Measurements from ENCODE around the gene CYP2D6.
"Not testable (repeated sequence)": the region's sequence is repeated elsewhere in the genome, so short reads cannot be mapped to it uniquely, and the experiment has no call there.

CYP2D6 gene

GRCh38 chr22:42156598-42156997, 26.0 kb upstream of the CYP2D6 start:
- DNase-seq: no peak

- no peak for DNase-seq
These were observed 25.5 kb upstream of the CYP2D6 start for GRCh38 chr22:42156121-42156520.

GRCh38 chr22:42155053-42155543, 24.5 kb upstream of the CYP2D6 start:
- DNase-seq: no peak

DNA sequence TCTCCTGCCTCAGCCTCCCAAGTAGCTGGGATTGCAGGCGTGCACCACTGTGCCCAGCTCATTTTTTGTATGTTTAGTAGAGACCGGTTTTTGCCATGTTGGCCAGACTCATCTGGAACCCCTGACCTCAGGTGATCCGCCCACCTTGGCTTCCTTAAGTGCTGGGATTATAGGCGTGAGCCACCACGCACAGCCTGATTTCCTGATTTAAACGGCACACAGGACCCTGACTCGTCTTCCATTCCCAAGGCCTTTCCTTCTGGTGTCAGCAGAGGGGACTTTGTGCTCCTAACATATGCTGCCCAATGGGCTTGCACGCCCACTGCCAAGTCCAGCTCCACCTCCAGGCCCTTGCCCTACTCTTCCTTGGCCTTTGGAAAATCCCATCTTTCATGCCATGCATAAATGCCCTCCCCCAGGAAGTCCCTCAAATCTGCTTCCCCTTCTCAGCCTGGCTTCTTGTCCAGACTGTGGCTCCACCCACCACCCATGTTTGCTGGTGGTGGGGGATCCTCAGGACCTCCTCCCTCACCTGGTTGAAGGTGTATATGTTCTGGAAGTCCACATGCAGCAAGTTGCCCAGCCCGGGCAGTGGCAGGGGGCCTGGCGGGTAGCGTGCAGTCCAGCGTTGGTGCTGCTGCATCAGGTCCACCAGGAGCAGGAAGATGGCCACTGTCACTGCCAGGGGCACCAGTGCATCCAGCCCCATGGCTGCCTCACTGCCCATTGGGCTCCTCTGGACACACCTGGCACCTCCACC, 23.9 kb upstream of the CYP2D6 start:
- DNase-seq: no peak

- no peak for DNase-seq
These were observed 22.2 kb upstream of the CYP2D6 start for GRCh38 chr22:42152661-42153270.

DNA sequence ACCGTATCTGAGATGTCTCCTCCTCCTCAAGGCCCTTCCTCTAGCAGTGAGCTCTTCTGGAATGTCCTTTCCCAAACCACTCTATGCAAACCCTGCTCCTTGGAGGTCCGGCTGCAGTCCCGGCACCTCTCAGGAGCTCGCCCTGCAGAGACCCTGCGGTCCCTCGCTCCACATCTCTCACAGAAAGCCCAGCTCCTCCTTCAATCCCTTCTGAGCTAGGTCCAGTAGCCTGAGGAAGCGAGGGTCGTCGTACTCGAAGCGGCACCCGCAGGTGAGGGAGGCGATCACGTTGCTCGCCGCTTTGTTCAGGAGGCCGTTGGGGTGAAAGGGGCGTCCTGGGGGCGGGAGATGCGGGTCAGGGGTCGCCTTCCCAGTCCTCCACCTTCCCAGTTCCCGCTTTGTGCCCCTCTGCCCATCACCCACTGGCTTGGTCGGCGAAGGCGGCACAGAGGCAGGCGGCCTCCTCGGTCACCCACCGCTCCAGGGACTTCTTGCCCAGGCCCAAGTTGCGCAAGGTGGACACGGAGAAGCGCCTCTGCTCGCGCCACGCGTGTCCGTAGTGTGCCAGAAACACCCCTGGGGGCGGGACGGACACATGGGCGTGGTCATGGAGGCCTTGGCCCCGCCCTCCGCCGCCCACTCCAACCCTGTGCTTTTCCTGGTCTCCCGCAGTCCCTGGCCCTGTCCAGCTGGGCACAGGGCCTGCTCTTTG, 21.5 kb upstream of the CYP2D6 start:
- no peak for DNase-seq

GRCh38 chr22:42150727-42151590, 20.3 kb upstream of the CYP2D6 start:
- no peak for DNase-seq

- DNase-seq: not testable (repeated sequence)
These were observed 19.2 kb upstream of the CYP2D6 start for GRCh38 chr22:42149798-42150197.

DNA sequence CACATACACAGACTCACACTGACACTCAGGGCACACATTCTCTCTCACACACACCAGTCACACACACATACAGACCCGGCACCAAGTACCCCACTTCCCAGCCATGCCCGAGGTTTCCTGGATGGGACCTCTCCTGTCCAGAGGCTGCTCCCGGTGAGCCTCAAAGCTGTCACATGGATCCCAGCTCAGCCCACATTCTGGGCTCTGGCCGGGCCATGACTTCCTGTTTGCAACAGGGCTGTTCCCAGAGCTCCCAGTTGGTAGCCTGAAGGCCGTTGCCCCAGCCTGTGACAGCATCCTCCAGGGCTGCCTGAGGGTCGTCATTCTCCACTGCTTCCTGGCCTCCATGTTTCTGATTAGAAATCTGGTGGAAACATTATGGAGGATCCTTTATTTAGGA, 14.6 kb upstream of the CYP2D6 start:
- DNase-seq: no peak

- DNase-seq: not testable (repeated sequence)
These were observed 13.5 kb upstream of the CYP2D6 start for GRCh38 chr22:42143859-42144822.

DNA sequence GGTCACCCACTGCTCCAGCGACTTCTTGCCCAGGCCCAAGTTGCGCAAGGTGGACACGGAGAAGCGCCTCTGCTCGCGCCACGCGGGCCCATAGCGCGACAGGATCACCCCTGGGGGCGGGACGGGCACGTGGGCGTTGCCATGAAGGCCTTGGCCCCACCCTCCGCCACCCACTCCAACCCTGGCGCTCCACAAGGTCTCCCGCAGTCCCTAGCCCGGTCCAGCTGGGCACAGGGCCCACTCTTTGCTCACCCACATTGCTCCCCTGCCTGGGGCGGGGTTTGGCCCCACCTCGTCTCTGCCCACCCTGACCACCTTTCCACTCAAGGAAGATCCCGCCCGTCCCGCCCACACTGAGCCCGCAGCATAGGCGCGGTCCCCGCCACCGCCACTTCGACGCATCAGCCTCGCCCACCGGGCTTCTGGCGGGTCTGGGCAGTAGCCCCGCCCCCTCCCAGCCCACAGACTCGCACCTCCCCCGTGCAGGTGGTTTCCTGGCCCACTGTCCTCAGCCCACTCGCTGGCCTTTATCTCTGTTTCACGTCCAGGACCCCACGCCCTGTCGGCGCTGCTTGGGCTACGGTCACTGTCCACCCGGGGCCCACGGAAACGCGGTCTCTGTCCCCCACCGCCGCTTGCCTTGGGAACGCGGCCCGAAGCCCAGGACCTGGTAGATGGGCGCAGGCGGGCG, 12.3 kb upstream of the CYP2D6 start:
- DNase-seq: no peak

DNA sequence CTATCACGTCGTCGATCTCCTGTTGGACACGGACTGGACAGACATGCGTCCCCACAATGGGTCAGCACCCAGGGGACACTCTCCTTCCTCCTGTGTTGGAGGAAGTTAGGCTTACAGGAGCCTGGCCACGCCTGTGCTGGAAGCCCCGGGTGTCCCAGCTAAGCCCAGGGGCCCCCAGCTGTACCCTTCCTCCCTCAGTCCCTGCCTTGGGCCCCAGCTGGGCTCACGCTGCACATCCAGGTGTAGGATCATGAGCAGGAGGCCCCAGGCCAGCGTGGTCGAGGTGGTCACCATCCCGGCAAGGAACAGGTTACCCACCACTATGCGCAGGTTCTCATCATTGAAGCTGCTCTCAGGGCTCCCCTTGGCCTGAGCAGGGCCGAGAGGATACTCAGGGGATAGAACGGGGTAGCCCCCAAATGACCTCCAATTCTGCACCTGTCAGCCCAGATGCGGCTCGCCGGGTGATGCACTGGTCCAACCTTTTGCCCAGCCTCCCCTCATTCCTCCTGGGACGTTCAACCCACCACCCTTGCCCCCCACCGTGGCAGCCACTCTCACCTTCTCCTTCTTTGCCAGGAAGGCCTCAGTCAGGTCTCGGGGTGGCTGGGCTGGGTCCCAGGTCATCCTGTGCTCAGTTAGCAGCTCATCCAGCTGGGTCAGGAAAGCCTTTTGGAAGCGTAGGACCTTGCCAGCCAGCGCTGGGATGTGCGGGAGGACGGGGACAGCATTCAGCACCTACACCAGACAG, 10.9 kb upstream of the CYP2D6 start:
- DNase-seq: not testable (repeated sequence)

DNA sequence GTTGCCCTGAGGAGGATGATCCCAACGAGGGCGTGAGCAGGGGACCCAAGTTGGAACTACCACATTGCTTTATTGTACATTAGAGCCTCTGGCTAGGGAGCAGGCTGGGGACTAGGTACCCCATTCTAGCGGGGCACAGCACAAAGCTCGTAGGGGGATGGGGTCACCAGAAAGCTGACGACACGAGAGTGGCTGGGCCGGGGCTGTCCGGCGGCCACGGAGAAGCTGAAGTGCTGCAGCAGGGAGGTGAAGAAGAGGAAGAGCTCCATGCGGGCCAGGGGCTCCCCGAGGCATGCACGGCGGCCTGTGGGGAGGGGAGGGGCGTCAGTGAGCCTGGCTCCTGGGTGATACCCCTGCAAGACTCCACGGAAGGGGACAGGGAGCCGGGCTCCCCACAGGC, 9.5 kb upstream of the CYP2D6 start:
- DNase-seq: not testable (repeated sequence)

- not testable (repeated sequence) for DNase-seq
These were observed 8.9 kb upstream of the CYP2D6 start for GRCh38 chr22:42139508-42139907.

GRCh38 chr22:42138972-42139371, 8.4 kb upstream of the CYP2D6 start:
- DNase-seq: no peak

GRCh38 chr22:42138122-42138770, 7.6 kb upstream of the CYP2D6 start:
- no peak for DNase-seq

DNA sequence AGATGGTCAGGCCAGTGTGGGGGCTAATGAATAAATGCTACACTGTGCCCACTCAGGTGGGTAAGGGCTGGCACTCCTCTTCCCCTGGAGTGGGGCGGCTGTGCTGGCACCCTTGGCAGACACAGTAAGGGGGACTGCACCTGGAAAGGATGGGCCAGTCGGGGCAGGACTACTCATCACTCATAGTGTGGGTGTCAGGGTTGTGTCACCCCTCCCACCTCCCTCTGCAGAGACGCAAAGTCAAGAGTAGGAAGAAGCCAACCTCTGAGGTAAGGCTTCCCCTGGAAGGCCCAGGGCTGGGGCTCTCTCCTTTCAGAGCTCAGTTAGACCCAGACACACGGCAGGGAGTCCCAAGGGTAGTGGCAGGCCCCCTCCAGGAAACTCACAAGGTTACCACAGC, 5.1 kb upstream of the CYP2D6 start:
- DNase-seq: not testable (repeated sequence)

GRCh38 chr22:42134100-42135020, 3.8 kb upstream of the CYP2D6 start:
- DNase-seq: no peak

DNA sequence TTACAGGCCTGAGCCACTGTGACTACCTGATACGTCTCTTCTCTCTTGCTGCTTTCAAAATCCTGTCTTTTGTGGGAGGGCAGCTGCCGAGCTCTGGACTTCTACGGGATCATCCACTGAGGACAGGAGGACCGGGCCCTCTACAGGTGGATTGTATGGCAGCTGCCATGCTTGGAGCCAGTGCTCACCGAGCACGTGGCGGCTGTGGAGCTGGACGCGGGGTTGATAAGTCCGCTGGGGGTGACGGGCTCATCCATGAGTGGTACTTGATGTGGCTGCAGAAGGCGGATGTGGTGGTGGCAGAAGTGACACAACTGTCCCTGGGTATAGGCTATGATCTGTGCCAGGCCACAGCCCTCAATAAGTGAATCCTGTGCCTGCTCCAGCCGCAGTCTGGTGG, 1.8 kb upstream of the CYP2D6 start:
- DNase-seq: no peak

Measured in NCI-H1048 (cell line).